ENCODE data around the gene MTMR6. TPM values are rescaled to one million over a fixed set of nuclear protein-coding genes. Genes with fewer than 3 reads are reported as not detected.

The MTMR6 gene
- total and polyA plus RNA-seq, 4 donors: 5.5 to 23.4 (median 17.8) TPM

GRCh38 chr13:25252225-25252624 is 35.1 kb downstream of the MTMR6 start:
- H3K36me3 ChIP-seq (ENCODE audit: control insufficient read depth in 4 of 4, insufficient read depth in 4 of 4, low read length in 4 of 4): peaks cover 7 to 16% (median 9%) of the 10 kb centered on the region in 4 donors
- TF ChIP-seq CTCF (IDR thresholded peaks at IDR 0.05; ENCODE audit: control extremely low read depth, extremely low read depth): no peak

GRCh38 chr13:25249001-25249543 is 38.2 kb downstream of the MTMR6 start:
- no peak overlapping the region for H3K4me3 ChIP-seq
- H3K27me3 ChIP-seq (ENCODE audit: control insufficient read depth in 3 of 3, insufficient read depth in 3 of 3, low read length in 2 of 3): no peaks in the 10 kb centered on the region
- H3K9ac ChIP-seq (ENCODE audit: insufficient read depth in 1 of 2, low read length in 2 of 2): no peak overlapping the region
- no peak overlapping the region for H3K27ac ChIP-seq (ENCODE audit: low read depth in 1 of 2, low read length in 1 of 2)
- DNase-seq (peak in 2 of 3 donors; percentile 23 to 26), ATAC-seq (ENCODE audit: insufficient read depth, low FRiP score) (no peak)
- H3K4me1 ChIP-seq (ENCODE audit: control insufficient read depth in 5 of 5, insufficient read depth in 5 of 5, low read length in 5 of 5): peaks cover 0 to 7% (median 0%) of the 10 kb centered on the region in 5 donors
- no peak for TF ChIP-seq CTCF (IDR thresholded peaks at IDR 0.05; ENCODE audit: control extremely low read depth, extremely low read depth)
- peaks cover 0 to 2% (median 0%) of the 10 kb centered on the region in 4 donors for H3K9me3 ChIP-seq (ENCODE audit: control insufficient read depth in 4 of 4, insufficient read depth in 3 of 4, low read length in 3 of 4)
- H3K36me3 ChIP-seq (ENCODE audit: control insufficient read depth in 4 of 4, insufficient read depth in 4 of 4, low read length in 4 of 4): peaks cover 0 to 14% (median 5%) of the 10 kb centered on the region in 4 donors
- WGBS, 2 donors: 35 to 45% methylated on average over 5 of the region's 5 CpGs

More at GRCh38 chr13:25252225-25252624, 35.1 kb downstream of the MTMR6 start:
- H3K9ac ChIP-seq (ENCODE audit: insufficient read depth in 1 of 2, low read length in 2 of 2): no peak overlapping the region
- H3K4me3 ChIP-seq: no peak overlapping the region
- H3K9me3 ChIP-seq (ENCODE audit: control insufficient read depth in 4 of 4, insufficient read depth in 3 of 4, low read length in 3 of 4): no peaks in the 10 kb centered on the region
- no peak for ATAC-seq (ENCODE audit: insufficient read depth, low FRiP score)
- H3K4me1 ChIP-seq (ENCODE audit: control insufficient read depth in 5 of 5, insufficient read depth in 5 of 5, low read length in 5 of 5): peaks cover 0 to 7% (median 0%) of the 10 kb centered on the region in 5 donors
- WGBS, 2 donors: 39 to 74% methylated on average over 4 of the region's 4 CpGs
- H3K27ac ChIP-seq (ENCODE audit: low read depth in 1 of 2, low read length in 1 of 2): no peak overlapping the region
- H3K27me3 ChIP-seq (ENCODE audit: control insufficient read depth in 3 of 3, insufficient read depth in 3 of 3, low read length in 2 of 3): no peaks in the 10 kb centered on the region
- DNase-seq: no peak

GRCh38 chr13:25248071-25248470 is 39.2 kb downstream of the MTMR6 start:
- ATAC-seq (ENCODE audit: insufficient read depth, low FRiP score) (no peak), DNase-seq (no peak)
- Histone ChIP-seq H3K27me3 (ENCODE audit: control insufficient read depth in 3 of 3, insufficient read depth in 3 of 3, low read length in 2 of 3) (no peaks in the 10 kb centered on the region), H3K27ac (ENCODE audit: low read depth in 1 of 2, low read length in 1 of 2) (no peak overlapping the region), H3K36me3 (ENCODE audit: control insufficient read depth in 4 of 4, insufficient read depth in 4 of 4, low read length in 4 of 4) (peaks cover 0 to 12% (median 4%) of the 10 kb centered on the region in 4 donors), H3K9ac (ENCODE audit: insufficient read depth in 1 of 2, low read length in 2 of 2) (no peak overlapping the region), H3K4me1 (ENCODE audit: control insufficient read depth in 5 of 5, insufficient read depth in 5 of 5, low read length in 5 of 5) (no peaks in the 10 kb centered on the region), H3K4me3 (no peak overlapping the region), H3K9me3 (ENCODE audit: control insufficient read depth in 4 of 4, insufficient read depth in 3 of 4, low read length in 3 of 4) (peaks cover 0 to 2% (median 0%) of the 10 kb centered on the region in 4 donors)
- WGBS, 2 donors: 77 to 92% methylated on average over 1 of the region's 1 CpG
- TF ChIP-seq CTCF (IDR thresholded peaks at IDR 0.05; ENCODE audit: control extremely low read depth, extremely low read depth): no peak

- Histone ChIP-seq H3K27ac (ENCODE audit: low read depth in 1 of 2, low read length in 1 of 2) (no peak overlapping the region), H3K9me3 (ENCODE audit: control insufficient read depth in 4 of 4, insufficient read depth in 3 of 4, low read length in 3 of 4) (peaks cover 0 to 2% (median 0%) of the 10 kb centered on the region in 4 donors), H3K36me3 (ENCODE audit: control insufficient read depth in 4 of 4, insufficient read depth in 4 of 4, low read length in 4 of 4) (peaks cover 0 to 6% (median under 1%) of the 10 kb centered on the region in 4 donors), H3K4me3 (no peak overlapping the region), H3K4me1 (ENCODE audit: control insufficient read depth in 5 of 5, insufficient read depth in 5 of 5, low read length in 5 of 5) (no peaks in the 10 kb centered on the region), H3K27me3 (ENCODE audit: control insufficient read depth in 3 of 3, insufficient read depth in 3 of 3, low read length in 2 of 3) (no peaks in the 10 kb centered on the region), H3K9ac (ENCODE audit: insufficient read depth in 1 of 2, low read length in 2 of 2) (no peak overlapping the region)
- no peak for DNase-seq
- no peak for ATAC-seq (ENCODE audit: insufficient read depth, low FRiP score)
- TF ChIP-seq CTCF (IDR thresholded peaks at IDR 0.05; ENCODE audit: control extremely low read depth, extremely low read depth): no peak
These were observed 39.9 kb downstream of the MTMR6 start for GRCh38 chr13:25247360-25247759.
